ENCODE data around the gene TRMU. TPM values are rescaled to one million over a fixed set of nuclear protein-coding genes. Genes with fewer than 3 reads are reported as not detected.
A peak's percentile ranks its signal among the peaks of the same experiment; 100 is the strongest.

The TRMU gene
- total and polyA plus RNA-seq, 4 donors, result 14.3 to 34.4 (median 18.6) TPM

DNA sequence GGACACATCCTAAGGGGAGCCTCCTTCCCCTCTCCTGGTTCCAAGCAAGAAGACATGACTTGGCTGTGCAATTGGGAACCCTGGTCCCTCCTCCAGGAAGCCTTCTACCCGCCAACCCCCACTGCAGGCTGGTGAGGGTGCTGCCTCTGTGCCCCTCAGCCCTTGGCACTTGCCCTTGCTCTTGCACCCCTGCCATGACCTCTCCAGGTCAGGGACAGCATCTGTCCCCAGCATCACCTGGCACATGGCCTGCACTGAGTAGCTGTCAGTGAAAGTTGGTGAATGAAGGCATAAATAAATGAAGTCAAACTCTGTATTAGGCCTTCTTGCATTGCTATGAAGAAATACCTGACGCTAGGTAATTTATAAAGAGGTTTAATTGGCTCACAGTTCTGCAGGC, 40.7 kb upstream of the TRMU start:
- DNase-seq (ENCODE audit: low spot score), result no peak
- peaks cover 7 to 28% (median 16%) of the 10 kb centered on the region in 4 donors for H3K4me1 ChIP-seq (ENCODE audit: control insufficient read depth in 4 of 4, insufficient read depth in 4 of 4, low read length in 3 of 4)
- no peak overlapping the region for H3K4me3 ChIP-seq (ENCODE audit: low read depth in 1 of 3, low read length in 3 of 3)
- no peaks in the 10 kb centered on the region for H3K27me3 ChIP-seq (ENCODE audit: control insufficient read depth in 4 of 4, insufficient read depth in 4 of 4, low read length in 3 of 4)
- no peak overlapping the region for H3K27ac ChIP-seq (ENCODE audit: low read depth in 1 of 2, low read length in 2 of 2)
- peaks cover 5 to 35% (median 25%) of the 10 kb centered on the region in 4 donors for H3K36me3 ChIP-seq (ENCODE audit: control insufficient read depth in 4 of 4, insufficient read depth in 3 of 4, low read depth in 1 of 4, low read length in 3 of 4)
- no peaks in the 10 kb centered on the region for H3K9me3 ChIP-seq (ENCODE audit: control insufficient read depth in 4 of 4, low read length in 3 of 4)
- 71% methylated on average over 2 of the region's 2 CpGs for WGBS
- H3K9ac ChIP-seq (ENCODE audit: low read depth in 1 of 2, low read length in 2 of 2), result no peak overlapping the region
- no peak for TF ChIP-seq YY1 (IDR thresholded peaks at IDR 0.05)
- peak; percentile 5 to 15 for TF ChIP-seq RXRA (IDR thresholded peaks at IDR 0.05)
- TF ChIP-seq HNF4A (conservative IDR thresholded peaks at IDR 0.05), result no peak
- no peak for TF ChIP-seq HNF4G (IDR thresholded peaks at IDR 0.05)
- TF ChIP-seq, protein P1, sequence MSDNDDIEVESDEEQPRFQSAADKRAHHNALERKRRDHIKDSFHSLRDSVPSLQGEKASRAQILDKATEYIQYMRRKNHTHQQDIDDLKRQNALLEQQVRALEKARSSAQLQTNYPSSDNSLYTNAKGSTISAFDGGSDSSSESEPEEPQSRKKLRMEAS (IDR thresholded peaks at IDR 0.05), result no peak
- TF ChIP-seq, protein P2, sequence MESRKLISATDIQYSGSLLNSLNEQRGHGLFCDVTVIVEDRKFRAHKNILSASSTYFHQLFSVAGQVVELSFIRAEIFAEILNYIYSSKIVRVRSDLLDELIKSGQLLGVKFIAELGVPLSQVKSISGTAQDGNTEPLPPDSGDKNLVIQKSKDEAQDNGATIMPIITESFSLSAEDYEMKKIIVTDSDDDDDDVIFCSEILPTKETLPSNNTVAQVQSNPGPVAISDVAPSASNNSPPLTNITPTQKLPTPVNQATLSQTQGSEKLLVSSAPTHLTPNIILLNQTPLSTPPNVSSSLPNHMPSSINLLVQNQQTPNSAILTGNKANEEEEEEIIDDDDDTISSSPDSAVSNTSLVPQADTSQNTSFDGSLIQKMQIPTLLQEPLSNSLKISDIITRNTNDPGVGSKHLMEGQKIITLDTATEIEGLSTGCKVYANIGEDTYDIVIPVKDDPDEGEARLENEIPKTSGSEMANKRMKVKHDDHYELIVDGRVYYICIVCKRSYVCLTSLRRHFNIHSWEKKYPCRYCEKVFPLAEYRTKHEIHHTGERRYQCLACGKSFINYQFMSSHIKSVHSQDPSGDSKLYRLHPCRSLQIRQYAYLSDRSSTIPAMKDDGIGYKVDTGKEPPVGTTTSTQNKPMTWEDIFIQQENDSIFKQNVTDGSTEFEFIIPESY (IDR thresholded peaks at IDR 0.05), result no peak

DNA sequence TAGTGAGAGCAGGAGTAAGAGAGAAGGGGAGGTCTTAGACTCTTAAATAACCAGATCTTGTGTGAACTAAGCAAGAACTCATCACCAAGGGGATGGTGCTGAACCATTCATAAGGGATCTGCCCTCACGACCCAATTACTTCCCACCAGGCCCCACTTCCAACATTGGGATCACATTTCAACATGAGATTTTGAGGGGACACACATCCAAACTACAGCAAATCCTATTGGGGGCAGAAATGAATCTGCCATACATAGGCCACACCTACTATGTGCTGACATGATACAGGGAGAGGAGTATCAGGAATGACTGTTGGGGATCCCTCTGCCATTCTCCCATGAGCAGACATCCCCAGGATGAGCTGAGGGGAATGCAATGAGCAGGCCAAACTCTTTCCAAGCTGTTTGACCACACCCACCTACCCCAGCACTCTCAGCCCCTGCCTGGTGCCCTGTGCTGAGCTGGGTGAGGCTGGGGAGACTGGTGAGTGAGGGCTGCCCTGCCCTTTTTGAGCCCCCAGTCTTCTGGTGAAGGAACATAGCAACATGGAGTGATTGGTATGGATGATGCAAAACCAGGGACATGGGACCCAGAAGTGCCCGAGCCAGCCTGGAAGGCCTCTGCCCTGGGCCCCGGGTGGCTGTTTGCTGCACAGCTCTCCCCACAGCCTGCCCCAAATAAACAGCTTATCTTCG, 40.1 kb upstream of the TRMU start:
- no peaks in the 10 kb centered on the region for H3K9me3 ChIP-seq (ENCODE audit: control insufficient read depth in 4 of 4, low read length in 3 of 4)

More for the DNA sequence above, 40.1 kb upstream of the TRMU start:
- Histone ChIP-seq H3K4me3 (ENCODE audit: low read depth in 1 of 3, low read length in 3 of 3) (peak overlapping the region in 1 of 3 donors; percentile 49), H3K27me3 (ENCODE audit: control insufficient read depth in 4 of 4, insufficient read depth in 4 of 4, low read length in 3 of 4) (no peaks in the 10 kb centered on the region), H3K27ac (ENCODE audit: low read depth in 1 of 2, low read length in 2 of 2) (peak overlapping the region; percentile 67 to 75), H3K36me3 (ENCODE audit: control insufficient read depth in 4 of 4, insufficient read depth in 3 of 4, low read depth in 1 of 4, low read length in 3 of 4) (peaks cover 4 to 29% (median 20%) of the 10 kb centered on the region in 4 donors), H3K9ac (ENCODE audit: low read depth in 1 of 2, low read length in 2 of 2) (no peak overlapping the region), H3K4me1 (ENCODE audit: control insufficient read depth in 4 of 4, insufficient read depth in 4 of 4, low read length in 3 of 4) (peaks cover 7 to 28% (median 16%) of the 10 kb centered on the region in 4 donors)
- TF ChIP-seq SP1 (IDR thresholded peaks at IDR 0.05), result no peak
- TF ChIP-seq, protein P3, sequence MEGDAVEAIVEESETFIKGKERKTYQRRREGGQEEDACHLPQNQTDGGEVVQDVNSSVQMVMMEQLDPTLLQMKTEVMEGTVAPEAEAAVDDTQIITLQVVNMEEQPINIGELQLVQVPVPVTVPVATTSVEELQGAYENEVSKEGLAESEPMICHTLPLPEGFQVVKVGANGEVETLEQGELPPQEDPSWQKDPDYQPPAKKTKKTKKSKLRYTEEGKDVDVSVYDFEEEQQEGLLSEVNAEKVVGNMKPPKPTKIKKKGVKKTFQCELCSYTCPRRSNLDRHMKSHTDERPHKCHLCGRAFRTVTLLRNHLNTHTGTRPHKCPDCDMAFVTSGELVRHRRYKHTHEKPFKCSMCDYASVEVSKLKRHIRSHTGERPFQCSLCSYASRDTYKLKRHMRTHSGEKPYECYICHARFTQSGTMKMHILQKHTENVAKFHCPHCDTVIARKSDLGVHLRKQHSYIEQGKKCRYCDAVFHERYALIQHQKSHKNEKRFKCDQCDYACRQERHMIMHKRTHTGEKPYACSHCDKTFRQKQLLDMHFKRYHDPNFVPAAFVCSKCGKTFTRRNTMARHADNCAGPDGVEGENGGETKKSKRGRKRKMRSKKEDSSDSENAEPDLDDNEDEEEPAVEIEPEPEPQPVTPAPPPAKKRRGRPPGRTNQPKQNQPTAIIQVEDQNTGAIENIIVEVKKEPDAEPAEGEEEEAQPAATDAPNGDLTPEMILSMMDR (IDR thresholded peaks at IDR 0.05; ENCODE audit: low read depth, low read length, missing input control), result no peak
- TF ChIP-seq FOXA1 (IDR thresholded peaks at IDR 0.05), result no peak
- TF ChIP-seq, protein P4, sequence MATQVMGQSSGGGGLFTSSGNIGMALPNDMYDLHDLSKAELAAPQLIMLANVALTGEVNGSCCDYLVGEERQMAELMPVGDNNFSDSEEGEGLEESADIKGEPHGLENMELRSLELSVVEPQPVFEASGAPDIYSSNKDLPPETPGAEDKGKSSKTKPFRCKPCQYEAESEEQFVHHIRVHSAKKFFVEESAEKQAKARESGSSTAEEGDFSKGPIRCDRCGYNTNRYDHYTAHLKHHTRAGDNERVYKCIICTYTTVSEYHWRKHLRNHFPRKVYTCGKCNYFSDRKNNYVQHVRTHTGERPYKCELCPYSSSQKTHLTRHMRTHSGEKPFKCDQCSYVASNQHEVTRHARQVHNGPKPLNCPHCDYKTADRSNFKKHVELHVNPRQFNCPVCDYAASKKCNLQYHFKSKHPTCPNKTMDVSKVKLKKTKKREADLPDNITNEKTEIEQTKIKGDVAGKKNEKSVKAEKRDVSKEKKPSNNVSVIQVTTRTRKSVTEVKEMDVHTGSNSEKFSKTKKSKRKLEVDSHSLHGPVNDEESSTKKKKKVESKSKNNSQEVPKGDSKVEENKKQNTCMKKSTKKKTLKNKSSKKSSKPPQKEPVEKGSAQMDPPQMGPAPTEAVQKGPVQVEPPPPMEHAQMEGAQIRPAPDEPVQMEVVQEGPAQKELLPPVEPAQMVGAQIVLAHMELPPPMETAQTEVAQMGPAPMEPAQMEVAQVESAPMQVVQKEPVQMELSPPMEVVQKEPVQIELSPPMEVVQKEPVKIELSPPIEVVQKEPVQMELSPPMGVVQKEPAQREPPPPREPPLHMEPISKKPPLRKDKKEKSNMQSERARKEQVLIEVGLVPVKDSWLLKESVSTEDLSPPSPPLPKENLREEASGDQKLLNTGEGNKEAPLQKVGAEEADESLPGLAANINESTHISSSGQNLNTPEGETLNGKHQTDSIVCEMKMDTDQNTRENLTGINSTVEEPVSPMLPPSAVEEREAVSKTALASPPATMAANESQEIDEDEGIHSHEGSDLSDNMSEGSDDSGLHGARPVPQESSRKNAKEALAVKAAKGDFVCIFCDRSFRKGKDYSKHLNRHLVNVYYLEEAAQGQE (IDR thresholded peaks at IDR 0.05), result no peak
- no peak for TF ChIP-seq FOXA2 (IDR thresholded peaks at IDR 0.05)
- no peak for TF ChIP-seq HNF4A (conservative IDR thresholded peaks at IDR 0.05)
- no peak for TF ChIP-seq HNF4G (IDR thresholded peaks at IDR 0.05)
- TF ChIP-seq, protein P5, sequence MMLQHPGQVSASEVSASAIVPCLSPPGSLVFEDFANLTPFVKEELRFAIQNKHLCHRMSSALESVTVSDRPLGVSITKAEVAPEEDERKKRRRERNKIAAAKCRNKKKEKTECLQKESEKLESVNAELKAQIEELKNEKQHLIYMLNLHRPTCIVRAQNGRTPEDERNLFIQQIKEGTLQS (IDR thresholded peaks at IDR 0.05), result no peak
- no peak for TF ChIP-seq NR2F2 (IDR thresholded peaks at IDR 0.05)
- no peak for DNase-seq (ENCODE audit: low spot score)
- WGBS, result 51% methylated on average over 4 of the region's 4 CpGs

All from liver (tissue), 9 donors.